HepG2 (cell line): ENCODE results near the gene CD79A. TPM values are rescaled to one million over a fixed set of nuclear protein-coding genes. Genes with fewer than 3 reads are reported as not detected.

Experiments used
- ATAC-seq: fragments of 200-7000 bp; cut with Tn5 transposase; 3 replicates; pipeline ENCODE4 v1.9.1; 2020; ENCODE audit warnings: mild to moderate bottlenecking, moderate library complexity
- BruUV-seq: library from RNA; stranded (reverse); fragments of 400-500 nt; replicated peaks from 2 replicates; lab custom pipeline; 2021; lab: Mats Ljungman, UMichigan
- CTCF ChIA-PET: fragments of 300-600 bp; formaldehyde crosslinking; extraction: SDS; loops from one replicate; lab custom pipeline; 2021; ENCODE audit warnings: low total read pairs, inconsistent platforms, low intra/inter-chr PET ratio; lab: Yijun Ruan, JAX
- POLR2A ChIA-PET: fragments of 350-600 bp; sonication (Branson Sonifier 250); formaldehyde crosslinking; loops from one replicate; lab custom pipeline; 2020; ENCODE audit warnings: antibody characterized with exemption, inconsistent platforms; lab: Yijun Ruan, JAX
- DNase-seq: peaks from one replicate; pipeline ENCODE4 v3.0.0-alpha.2; 2015; ENCODE audit warnings: low spot score
- FAIRE-seq: peaks from 3 replicates; lab custom pipeline; 2011; peaks lifted over from hg19 to GRCh38; lab: Jason Lieb, UNC
- H2AFZ ChIP-seq: one replicate; pipeline ENCODE4 v1.6.1; 2011; ENCODE audit warnings: low read length, inconsistent platforms
- H3K27ac ChIP-seq: fragments of 300-600 bp; 3 replicates; pipeline ENCODE4 v1.8.0; 2011; ENCODE audit warnings: mixed run types, mild to moderate bottlenecking, mixed read lengths, low read length, inconsistent platforms; ENCODE audit not compliant: insufficient read depth; ENCODE audit errors: extremely low read length
- H3K27me3 ChIP-seq, 2 experiments: fragments of 200-600 bp in 1 of 2; 2 replicates in 1 of 2; 3 replicates in 1 of 2; pipeline versions ENCODE4 v1.6.0 to v1.8.0; 2011; ENCODE audit warnings: low read length in 2 of 2, mild to moderate bottlenecking in 2 of 2, moderate library complexity in 2 of 2, inconsistent platforms in 1 of 2; ENCODE audit not compliant: insufficient read depth in 2 of 2, control insufficient read depth in 1 of 2
- H3K36me3 ChIP-seq, 2 experiments: fragments of 200-600 bp in 1 of 2; replicated peaks in 1 of 2; 2 replicates in 1 of 2; 3 replicates in 1 of 2; pipeline versions ENCODE4 v1.5.1 to v1.8.0; 2011; ENCODE audit warnings: low read length in 2 of 2, inconsistent platforms in 1 of 2; ENCODE audit not compliant: insufficient read depth in 2 of 2, control insufficient read depth in 1 of 2
- H3K4me1 ChIP-seq: 2 replicates; pipeline ENCODE4 v1.5.1; 2012; ENCODE audit warnings: low read length, inconsistent platforms; ENCODE audit not compliant: insufficient read depth
- H3K4me2 ChIP-seq: 2 replicates; pipeline ENCODE4 v1.6.0; 2011; ENCODE audit warnings: low read depth, low read length, inconsistent platforms
- H3K4me3 ChIP-seq, 3 experiments: fragments of 200-600 bp in 1 of 3; sonication (generic), shearing (Covaris generic) in 1 of 3; replicated peaks in 1 of 3; 2 replicates each; pipeline ENCODE4 v1.5.1; 2011 to 2016; ENCODE audit warnings: low read length in 3 of 3, inconsistent platforms in 2 of 3, low read depth in 2 of 3, mild to moderate bottlenecking in 2 of 3, control low read depth in 1 of 3, mixed read lengths in 1 of 3; ENCODE audit not compliant: insufficient read depth in 1 of 3
- H3K79me2 ChIP-seq: one replicate; pipeline ENCODE4 v1.6.1; 2011; ENCODE audit warnings: low read length, inconsistent platforms; ENCODE audit not compliant: insufficient read depth
- H3K9ac ChIP-seq: 2 replicates; pipeline ENCODE4 v1.6.0; 2011; ENCODE audit warnings: mild to moderate bottlenecking, low read depth, low read length, inconsistent platforms; ENCODE audit not compliant: insufficient read depth
- H3K9me3 ChIP-seq: 2 replicates; pipeline ENCODE4 v1.5.1; 2012; ENCODE audit warnings: mild to moderate bottlenecking, low read length
- H4K20me1 ChIP-seq: 2 replicates; pipeline ENCODE4 v1.6.0; 2011; ENCODE audit warnings: inconsistent platforms, mild to moderate bottlenecking, low read length, moderate library complexity; ENCODE audit not compliant: insufficient read depth
- BRD4 ChIP-seq: sonication (generic); formaldehyde crosslinking; IDR thresholded peaks from 2 replicates; pipeline ENCODE4 v1.4.0; 2020; ENCODE audit warnings: missing genetic modification reagents
- CC2D1A ChIP-seq: sonication (generic); formaldehyde crosslinking; IDR thresholded peaks from 2 replicates; pipeline ENCODE4 v1.8.1; 2023; ENCODE audit warnings: mild to moderate bottlenecking, missing genetic modification reagents
- E2F1 ChIP-seq: sonication (generic); formaldehyde crosslinking; IDR thresholded peaks from 2 replicates; pipeline ENCODE4 v1.5.0; 2020; ENCODE audit warnings: missing genetic modification reagents
- GATAD1 ChIP-seq: IDR thresholded peaks from 2 replicates; pipeline ENCODE4 v1.6.1; 2016; ENCODE audit warnings: missing genetic modification reagents, missing compliant biosample characterization
- HNF1A ChIP-seq, 2 experiments: sonication (generic) in 1 of 2; formaldehyde crosslinking in 1 of 2; IDR thresholded peaks; 2 replicates each; pipeline versions ENCODE4 v1.4.0 to v1.6.1; 2016 to 2020; ENCODE audit warnings: borderline replicate concordance in 1 of 2, low read depth in 1 of 2, mild to moderate bottlenecking in 1 of 2, missing genetic modification reagents in 1 of 2
- HOXA5 ChIP-seq: sonication (generic); formaldehyde crosslinking; IDR thresholded peaks from 2 replicates; pipeline ENCODE4 v1.4.0; 2020; ENCODE audit warnings: missing genetic modification reagents
- MYC ChIP-seq: sonication (generic); formaldehyde crosslinking; IDR thresholded peaks from 2 replicates; pipeline ENCODE4 v1.9.0; 2021; ENCODE audit warnings: missing genetic modification reagents, borderline replicate concordance
- SRSF4 ChIP-seq: fragments of 200-400 bp; formaldehyde crosslinking; IDR thresholded peaks from one replicate; pipeline ENCODE4 v1.6.1; 2018; ENCODE audit warnings: mild to moderate bottlenecking, low read depth, low read length, moderate library complexity; ENCODE audit not compliant: poor library complexity, severe bottlenecking
- ZKSCAN1 ChIP-seq: fragments of 150-350 bp; IDR thresholded peaks from 2 replicates; pipeline ENCODE4 v1.6.1; 2014; ENCODE audit warnings: low read length
- ZNF383 ChIP-seq: sonication (generic); formaldehyde crosslinking; IDR thresholded peaks from 2 replicates; pipeline ENCODE4 v1.4.0; 2020; ENCODE audit warnings: missing genetic modification reagents, mild to moderate bottlenecking, borderline replicate concordance
- WGBS: methylation state at CpG from one replicate; pipeline ENCODE4 v1.1.6; 2017; ENCODE audit warnings: low lambda C conversion rate; 5-methylcytosine and 5-hydroxymethylcytosine counted together
- in situ Hi-C: cut with HindIII; loops from 2 replicates; pipeline ENCODE4 v1.10.0; 2017; ENCODE audit warnings: low pct_unique_long_range_greater_than_20kb; ENCODE audit not compliant: extremely low pct_ligation_motif_present
- intact Hi-C: fragments of 100-400 bp; cut with micrococcal nuclease; formaldehyde crosslinking; loops from one replicate; pipeline ENCODE4 v1.10.0; 2022; ENCODE audit not compliant: unreplicated experiment
- polyA plus RNA-seq, 8 experiments: library from polyadenylated mRNA; depleted of rRNA in 3 of 8; stranded (reverse) in 7 of 8; unstranded in 1 of 8; fragments of >200 nt; fragmentation: Illumina TruSeq in 4 of 8; extraction: Trizol in 4 of 8; gene quantifications; 2 replicates each; pipeline versions ENCODE4 v1.2.1 to v1.2.3, GENCODE V29; 2011 to 2016; ENCODE audit warnings: low read depth in 4 of 8, missing spikeins in 1 of 8, mixed read lengths in 1 of 8; ENCODE audit not compliant: insufficient read depth in 1 of 8
- total RNA-seq, 5 experiments: library from RNA; depleted of rRNA; stranded (reverse); fragments of >200 nt; fragmentation: Illumina TruSeq; extraction: Trizol; gene quantifications; 2 replicates each; pipeline ENCODE4 v1.2.3, GENCODE V29; 2016; ENCODE audit warnings: low read depth in 1 of 5

The CD79A gene
- total and polyA plus RNA-seq, 2 of the 13 experiments (the other 11 are each of a cell fraction or from before 2014, with no cell fraction given) = 0.24 to 0.33 TPM

- peaks cover 7 to 80% of the 10 kb centered on the region in 2 experiments for H3K27me3 ChIP-seq
These were observed 48.3 kb downstream of the CD79A start for GRCh38 chr19:41925208-41926003.

More at GRCh38 chr19:41925208-41926003, 48.3 kb downstream of the CD79A start:
- H3K79me2 ChIP-seq = no peaks in the 10 kb centered on the region
- H3K9me3 ChIP-seq = no peaks in the 10 kb centered on the region
- H2AFZ ChIP-seq = no peak overlapping the region
- no peak overlapping the region for H3K4me3 ChIP-seq
- CTCF ChIA-PET = no interaction called here
- 32% methylated on average over 7 of the region's 7 CpGs for WGBS
- H3K9ac ChIP-seq = no peak overlapping the region
- TF ChIP-seq GATAD1 (no peak), MYC (CRISPR knock-in tag) (no peak), E2F1 (CRISPR knock-in tag) (no peak), ZNF383 (no peak), HNF1A (IDR thresholded peaks at IDR 0.05; ENCODE audit: low read depth) (no peak), HNF1A (CRISPR knock-in tag; IDR thresholded peaks at IDR 0.05; ENCODE audit: borderline replicate concordance) (no peak), ZKSCAN1 (no peak), CC2D1A (CRISPR knock-in tag) (no peak), SRSF4 (no peak), BRD4 (no peak), HOXA5 (no peak)
- no peaks in the 10 kb centered on the region for H3K36me3 ChIP-seq
- H3K4me2 ChIP-seq = no peak overlapping the region
- H4K20me1 ChIP-seq = no peaks in the 10 kb centered on the region
- ATAC-seq (no peak), DNase-seq (no peak), FAIRE-seq (no peak)
- peaks cover 11% of the 10 kb centered on the region for H3K4me1 ChIP-seq
- in situ Hi-C loops (no loop called here), intact Hi-C loops (no loop called here)
- no peak overlapping the region for H3K27ac ChIP-seq
- POLR2A ChIA-PET = no interaction called here
- BruUV-seq = no TSS peak
